GM12878 (cell line): ENCODE results near the gene UCKL1. TPM values are rescaled to one million over a fixed set of nuclear protein-coding genes. Genes with fewer than 3 reads are reported as not detected.

Experiments
- ATAC-seq: fragments of 200-7000 bp; cut with Tn5 transposase; 3 replicates; pipeline ENCODE4 v1.9.1; 2020; ENCODE audit warnings: mild to moderate bottlenecking, moderate library complexity
- BruUV-seq: library from RNA; stranded (reverse); fragments of 400-500 nt; replicated peaks from 2 replicates; lab custom pipeline; 2021; lab: Mats Ljungman, UMichigan
- CTCF ChIA-PET: fragments of 300-600 bp; sonication (Branson Sonifier 250); formaldehyde crosslinking; extraction: SDS; loops from one replicate; lab custom pipeline; 2021; ENCODE audit warnings: inconsistent platforms; lab: Yijun Ruan, JAX
- POLR2A ChIA-PET: fragments of 350-600 bp; formaldehyde crosslinking; extraction: SDS; loops from one replicate; lab custom pipeline; 2021; ENCODE audit warnings: inconsistent platforms; lab: Charles Lee
- RAD21 ChIA-PET: fragments of 300-600 bp; sonication (Branson Sonifier 250); formaldehyde crosslinking; loops from one replicate; lab custom pipeline; 2023; ENCODE audit warnings: antibody characterized with exemption; ENCODE audit not compliant: unreplicated experiment; lab: Charles Lee
- SMC1A ChIA-PET: fragments of 300-600 bp; sonication (Branson Sonifier 250); formaldehyde crosslinking; loops from one replicate; lab custom pipeline; 2023; ENCODE audit not compliant: unreplicated experiment, uncharacterized antibody; lab: Charles Lee
- DNase-seq: peaks from one replicate; pipeline ENCODE4 v3.0.0-alpha.2; 2011; ENCODE audit warnings: low read depth, low spot score
- FAIRE-seq: peaks from 3 replicates; lab custom pipeline; 2011; peaks lifted over from hg19 to GRCh38; lab: Jason Lieb, UNC
- H2AFZ ChIP-seq: 2 replicates; pipeline ENCODE4 v1.6.0; 2011; ENCODE audit warnings: low read depth, low read length, control low read depth; ENCODE audit not compliant: control insufficient read depth
- H3K27ac ChIP-seq: 2 replicates; pipeline ENCODE4 v1.5.1; 2011; ENCODE audit warnings: control low read depth; ENCODE audit not compliant: control insufficient read depth, insufficient read depth
- H3K27me3 ChIP-seq, 2 experiments: replicated peaks in 1 of 2; 2 replicates each; pipeline versions ENCODE4 v1.6.0 to v1.6.1; 2011; ENCODE audit warnings: low read length in 1 of 2; ENCODE audit not compliant: control insufficient read depth in 2 of 2, insufficient read depth in 2 of 2
- H3K36me3 ChIP-seq, 2 experiments: 2 replicates each; pipeline ENCODE4 v1.5.1; 2011; ENCODE audit warnings: low read length in 1 of 2; ENCODE audit not compliant: control insufficient read depth in 2 of 2, insufficient read depth in 2 of 2
- H3K4me1 ChIP-seq: 2 replicates; pipeline ENCODE4 v1.6.1; 2011; ENCODE audit warnings: mild to moderate bottlenecking, low read length, moderate library complexity, mixed read lengths; ENCODE audit not compliant: control insufficient read depth, insufficient read depth
- H3K4me2 ChIP-seq: 2 replicates; pipeline ENCODE4 v1.6.0; 2011; ENCODE audit warnings: control low read depth; ENCODE audit not compliant: control insufficient read depth, insufficient read depth
- H3K4me3 ChIP-seq: fragments of 200-600 bp; sonication (generic); 2 replicates; pipeline ENCODE4 v1.5.1; 2016
- H3K79me2 ChIP-seq: 2 replicates; pipeline ENCODE4 v1.6.0; 2011; ENCODE audit warnings: low read length; ENCODE audit not compliant: control insufficient read depth, insufficient read depth
- H3K9ac ChIP-seq: 2 replicates; pipeline ENCODE4 v1.8.0; 2011; ENCODE audit warnings: low read length, control low read depth, mixed read lengths; ENCODE audit not compliant: control insufficient read depth, insufficient read depth
- H3K9me3 ChIP-seq: replicated peaks from 3 replicates; pipeline ENCODE4 v1.5.1; 2011; ENCODE audit warnings: mild to moderate bottlenecking, low read length; ENCODE audit not compliant: control insufficient read depth, insufficient read depth
- H4K20me1 ChIP-seq: 2 replicates; pipeline ENCODE4 v1.6.0; 2011; ENCODE audit not compliant: control insufficient read depth, insufficient read depth
- BMI1 ChIP-seq: fragments of 450-650 bp; IDR thresholded peaks from 2 replicates; pipeline ENCODE4 v1.6.1; 2016; ENCODE audit warnings: mild to moderate bottlenecking, moderate library complexity, borderline replicate concordance
- NFIC ChIP-seq: IDR thresholded peaks from 2 replicates; pipeline ENCODE4 v1.6.1; 2012; ENCODE audit warnings: low read depth, mild to moderate bottlenecking, inconsistent platforms, low read length, moderate library complexity
- PML ChIP-seq: IDR thresholded peaks from 2 replicates; pipeline ENCODE4 v1.6.1; 2012; ENCODE audit warnings: low read length, inconsistent platforms
- RUNX3 ChIP-seq: IDR thresholded peaks from 2 replicates; pipeline ENCODE4 v1.6.1; 2012; ENCODE audit warnings: low read length, inconsistent platforms
- SKIL ChIP-seq: fragments of 450-650 bp; IDR thresholded peaks from 2 replicates; pipeline ENCODE4 v1.6.1; 2017; ENCODE audit warnings: mild to moderate bottlenecking, low read depth, inconsistent platforms; ENCODE audit not compliant: poor library complexity, severe bottlenecking
- WRNIP1 ChIP-seq: IDR thresholded peaks from 2 replicates; pipeline ENCODE4 v1.6.1; 2011; ENCODE audit warnings: low read depth, low read length, improper control_type of control experiment, borderline replicate concordance
- WGBS: methylation state at CpG from one replicate; pipeline ENCODE4 v1.1.6; 2016; ENCODE audit warnings: low lambda C conversion rate; ENCODE audit not compliant: insufficient replicate concordance, insufficient coverage; ENCODE audit errors: missing lambda C conversion rate; 5-methylcytosine and 5-hydroxymethylcytosine counted together
- in situ Hi-C: fragments of 300-500 bp; cut with MboI; formaldehyde crosslinking; loops from 9 replicates; pipeline ENCODE4 v1.14.3; 2018; ENCODE audit warnings: mixed read lengths
- intact Hi-C: fragments of 100-400 bp; cut with micrococcal nuclease; formaldehyde crosslinking; loops from one replicate; pipeline ENCODE4 v1.14.2; 2022; ENCODE audit not compliant: unreplicated experiment
- polyA plus RNA-seq, 11 experiments: library from polyadenylated mRNA; depleted of rRNA in 4 of 11; unstranded in 6 of 11; stranded (reverse) in 5 of 11; fragments of >200 nt; fragmentation: Nextera tagmentation in 4 of 11; fragmentation: Illumina TruSeq in 1 of 11; extraction: Ambion mirVana in 4 of 11; extraction: Trizol in 1 of 11; gene quantifications; 1 replicate in 1 of 11; 2 replicates in 10 of 11; pipeline versions ENCODE4 v1.2.1 to v1.2.3, GENCODE V29; 2011 to 2016; ENCODE audit warnings: inconsistent platforms in 2 of 11, missing spikeins in 2 of 11, low read depth in 1 of 11
- total RNA-seq, 4 experiments: library from RNA; depleted of rRNA in 3 of 4; stranded (reverse); fragments of >200 nt in 3 of 4; fragmentation: Illumina TruSeq in 1 of 4; extraction: Trizol in 1 of 4; gene quantifications; 2 replicates each; pipeline versions ENCODE4 v1.2.1 to v1.2.3, GENCODE V29; 2013 to 2021

UCKL1 gene
- total and polyA plus RNA-seq, 10 of the 15 experiments (the other 5 are each of a cell fraction or from before 2014, with no cell fraction given) = 2.4 to 36.3 (median 24.8) TPM

GRCh38 chr20:63895952-63896263, 60.3 kb downstream of the UCKL1 start:
- DNase-seq (no peak), FAIRE-seq (no peak), ATAC-seq (no peak; the same call in 2 of the 3 replicates)
- Histone ChIP-seq H3K4me2 (peak overlapping the region; percentile 97), H3K4me1 (peaks cover 7% of the 10 kb centered on the region), H3K27ac (peak overlapping the region; percentile 84), H3K4me3 (peak overlapping the region; percentile 86), H3K79me2 (peaks cover 54% of the 10 kb centered on the region), H4K20me1 (peaks cover 5% of the 10 kb centered on the region; the same call in 1 of the 2 replicates), H3K27me3 (no peaks in the 10 kb centered on the region), H3K9me3 (no peaks in the 10 kb centered on the region), H3K36me3 (no peaks in the 10 kb centered on the region; a peak in 2 of 4 replicates), H2AFZ (no peak overlapping the region), H3K9ac (peak overlapping the region; percentile 68)
- WGBS = under 1% methylated on average over 5 of the region's 5 CpGs
- ChIA-PET SMC1A (interaction anchor here (0.7 to 2.0 kb wide), 4 partner anchors 11 to 254 kb away, joined by 3 to 8 read pairs (median 3); partner anchors contain the start of gene TPD52L2), POLR2A (interaction anchor here (0.9 to 1.2 kb wide), 4 partner anchors 9 to 254 kb away, joined by 3 to 5 read pairs (median 3); no protein-coding TSS in a partner anchor), RAD21 (interaction anchor here (0.5 to 1.5 kb wide), 8 partner anchors 22 to 359 kb away, joined by 3 to 4 read pairs (median 3); partner anchors contain the start of genes PTK6 and RTEL1), CTCF (interaction anchor here (0.6 to 1.7 kb wide), 9 partner anchors 14 to 359 kb away, joined by 3 to 5 read pairs (median 3); partner anchors contain the start of genes PRPF6, PTK6 and UCKL1)
- intact Hi-C loops (loop anchor here (1.0 kb wide), 1 partner anchor 60 kb away; the partner anchor contains the start of gene UCKL1), in situ Hi-C loops (no loop called here)
- 0 out of 2 replicates have a peak, but pooled peaks have one; percentile 28 for TF ChIP-seq PML
- TF ChIP-seq BMI1 = peak; percentile 46; the same call in 1 of the 2 replicates
- no peak for TF ChIP-seq WRNIP1
- TF ChIP-seq NFIC = 0 out of 2 replicates have a peak, but pooled peaks have one; percentile 31
- TF ChIP-seq RUNX3 = peak; percentile 23; the same call in 1 of the 2 replicates
- TF ChIP-seq SKIL = no peak
- no TSS peak for BruUV-seq
